MG63 (cell line): ENCODE data around the gene DAZAP1. TPM values are rescaled to one million over a fixed set of nuclear protein-coding genes. Genes with fewer than 3 reads are reported as not detected.

Source experiments
- DNase-seq: peaks from one replicate; pipeline ENCODE4 v3.0.0-alpha.2; 2020
- H3K27me3 ChIP-seq: fragments of 250-450 bp; sonication (Bioruptor Pico); 2 replicates; pipeline ENCODE4 v1.5.1; 2020; ENCODE audit warnings: mild to moderate bottlenecking, moderate library complexity
- H3K36me3 ChIP-seq: fragments of 250-450 bp; sonication (Bioruptor Pico); 2 replicates; pipeline ENCODE4 v1.5.1; 2020; ENCODE audit warnings: mild to moderate bottlenecking, moderate library complexity
- H3K4me3 ChIP-seq: fragments of 250-450 bp; sonication (Bioruptor Pico); 2 replicates; pipeline ENCODE4 v1.5.1; 2020; ENCODE audit warnings: mild to moderate bottlenecking, moderate library complexity
- H3K9me3 ChIP-seq: fragments of 250-450 bp; sonication (Bioruptor Pico); 2 replicates; pipeline ENCODE4 v1.5.1; 2020; ENCODE audit warnings: mild to moderate bottlenecking, moderate library complexity
- total RNA-seq: library from RNA; depleted of rRNA; stranded (reverse); fragments of >200 nt; shearing (Covaris generic); gene quantifications from 2 replicates; pipeline ENCODE4 v1.2.3, GENCODE V29; 2014; ENCODE audit warnings: low replicate concordance; rRNA removed

DAZAP1 gene
- total RNA-seq: 107 and 149 TPM in 2 replicates

DNA sequence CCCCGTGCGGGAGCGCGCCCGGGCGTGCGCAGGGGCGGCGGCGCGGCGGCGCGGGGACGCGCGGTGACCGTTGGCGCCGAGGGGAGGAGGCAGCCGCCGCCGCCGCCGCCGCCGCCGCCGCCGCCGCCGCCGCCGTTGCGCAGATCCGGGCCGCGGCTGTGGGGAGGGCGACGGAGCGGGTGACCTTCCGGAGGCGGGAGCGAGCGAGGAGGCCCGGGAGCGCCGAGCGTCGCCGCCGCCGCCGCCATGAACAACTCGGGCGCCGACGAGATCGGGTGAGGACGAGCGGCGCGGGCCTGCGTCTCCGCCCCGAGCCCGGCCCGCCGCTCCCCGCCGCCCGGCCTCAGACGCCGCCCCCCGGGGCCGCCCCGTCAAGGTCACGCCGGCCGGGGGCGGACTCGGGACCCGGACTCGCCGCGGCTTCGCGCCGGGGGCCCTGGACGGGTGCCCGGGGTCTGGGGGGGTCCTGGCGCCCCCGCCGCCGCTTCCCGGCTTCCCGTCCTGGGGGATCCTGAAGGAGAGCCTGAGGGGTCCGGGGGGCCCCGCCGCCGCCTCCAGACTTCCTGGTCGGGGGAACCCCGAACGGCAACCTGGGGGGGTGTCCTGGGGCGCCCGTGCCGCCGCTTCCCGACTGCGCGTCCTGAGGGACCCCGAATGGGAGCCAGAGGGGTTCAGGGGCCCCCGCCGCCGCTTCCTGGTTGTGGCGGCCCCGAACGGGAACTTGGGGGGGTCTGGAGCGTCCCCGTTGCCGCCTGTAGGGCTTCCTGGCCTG, at the start of gene DAZAP1:
Gene DAZAP1, plus strand, starts transcription at position 59 of the 772 bp plus-strand sequence. Its CDS starts 188 bp downstream, at position 247.
- Histone ChIP-seq H3K4me3 (peak within 1 kb of the TSS; percentile 79), H3K36me3 (peaks cover under 1% of the 10 kb centered on the region), H3K27me3 (no peaks in the 10 kb centered on the region), H3K9me3 (no peaks in the 10 kb centered on the region)
- peak; percentile 31 for DNase-seq

DNA sequence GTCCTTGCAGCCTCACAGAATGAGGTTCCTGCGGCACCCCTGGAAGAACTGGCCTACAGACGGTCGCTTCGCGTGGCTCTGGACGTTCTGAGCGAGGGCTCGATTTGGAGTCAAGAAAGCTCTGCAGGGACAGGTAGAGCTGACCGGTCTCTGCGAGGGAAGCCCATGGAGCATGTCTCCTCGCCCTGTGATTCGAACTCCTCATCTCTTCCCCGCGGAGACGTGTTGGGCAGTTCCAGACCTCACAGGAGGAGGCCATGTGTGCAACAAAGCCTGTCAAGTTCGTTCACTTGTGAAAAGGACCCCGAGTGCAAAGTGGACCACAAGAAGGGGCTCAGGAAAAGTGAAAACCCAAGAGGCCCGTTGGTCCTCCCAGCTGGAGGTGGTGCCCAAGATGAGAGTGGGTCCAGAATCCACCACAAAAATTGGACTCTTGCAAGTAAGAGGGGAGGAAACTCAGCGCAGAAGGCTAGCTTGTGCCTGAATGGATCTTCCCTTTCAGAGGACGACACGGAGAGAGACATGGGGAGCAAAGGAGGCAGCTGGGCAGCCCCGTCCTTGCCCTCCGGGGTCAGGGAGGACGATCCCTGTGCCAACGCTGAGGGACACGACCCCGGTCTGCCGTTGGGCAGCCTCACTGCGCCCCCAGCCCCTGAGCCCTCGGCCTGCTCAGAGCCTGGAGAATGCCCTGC, 47.1 kb upstream of the DAZAP1 start:
- H3K36me3 ChIP-seq: peaks cover 43% of the 10 kb centered on the region
- DNase-seq: no peak
- H3K9me3 ChIP-seq: no peaks in the 10 kb centered on the region
- no peak overlapping the region for H3K4me3 ChIP-seq
- H3K27me3 ChIP-seq: no peaks in the 10 kb centered on the region

DNA sequence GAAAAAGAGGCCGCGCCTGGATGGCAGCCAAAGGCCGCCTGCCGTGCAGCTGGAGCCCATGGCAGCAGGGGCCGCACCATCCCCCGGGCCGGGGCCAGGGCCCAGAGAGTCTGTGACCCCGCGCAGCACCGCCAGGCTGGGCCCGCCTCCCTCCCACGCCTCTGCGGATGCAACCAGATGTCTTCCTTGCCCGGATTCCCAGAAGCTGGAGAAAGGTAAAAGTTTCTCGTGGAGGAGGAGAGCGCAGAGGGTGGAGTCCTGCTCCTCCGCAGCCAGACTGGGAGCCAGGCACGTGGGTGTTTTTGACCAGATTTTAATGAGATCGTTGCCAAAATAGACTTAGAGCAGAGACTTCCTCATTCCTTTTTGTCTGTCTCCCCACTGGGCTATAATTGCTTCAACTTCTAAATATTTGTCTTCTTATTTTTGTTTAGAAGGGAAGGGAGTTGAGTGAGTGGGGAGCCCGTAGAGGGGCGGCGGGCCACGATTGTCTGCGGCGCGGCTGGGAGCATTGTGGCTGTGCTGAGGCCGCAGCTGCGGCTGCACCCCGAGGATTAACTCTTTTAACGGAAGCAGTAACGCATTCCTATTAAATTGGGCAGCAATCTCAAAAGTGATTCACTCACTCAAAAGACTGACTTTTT, 46.4 kb upstream of the DAZAP1 start:
- no peaks in the 10 kb centered on the region for H3K27me3 ChIP-seq
- no peaks in the 10 kb centered on the region for H3K9me3 ChIP-seq
- peaks cover 43% of the 10 kb centered on the region for H3K36me3 ChIP-seq
- peak; percentile 96 for DNase-seq
- peak overlapping the region; percentile 36 for H3K4me3 ChIP-seq

DNA sequence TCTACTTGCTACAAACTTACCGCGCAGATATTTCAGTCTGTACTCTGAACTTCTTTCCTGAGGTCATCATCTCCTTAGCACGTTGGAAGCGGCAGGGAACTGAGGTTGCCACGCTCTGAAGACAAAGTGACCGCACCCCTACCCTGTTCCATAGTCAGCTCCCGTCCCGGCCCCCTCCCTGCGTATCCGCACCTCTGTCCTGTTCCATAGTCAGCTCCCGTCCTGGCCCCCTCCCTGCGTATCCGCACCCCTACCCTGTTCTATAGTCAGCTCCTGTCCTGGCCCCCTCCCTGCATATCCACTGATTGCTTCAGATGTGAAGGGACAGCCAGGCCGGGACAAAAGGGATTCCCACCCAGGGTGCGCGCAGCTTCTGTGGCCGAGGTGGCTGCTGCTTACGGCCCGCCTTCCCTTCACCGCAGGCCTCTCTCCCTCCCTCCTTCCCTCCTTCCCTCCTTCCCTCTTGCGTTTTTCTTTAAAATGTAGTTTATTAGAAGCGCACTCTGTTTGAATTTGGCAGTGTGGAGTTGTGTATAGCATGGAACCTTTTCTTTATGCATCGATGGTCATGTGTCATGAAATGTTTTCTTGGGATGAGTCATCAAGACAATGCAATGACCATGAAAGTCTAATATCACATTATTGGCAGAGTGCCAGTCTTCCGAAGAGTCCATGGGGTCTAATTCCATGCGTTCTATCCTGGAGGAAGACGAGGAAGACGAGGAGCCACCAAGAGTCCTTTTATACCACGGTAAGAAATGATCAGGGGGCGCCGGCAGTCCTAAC, 45.6 kb upstream of the DAZAP1 start:
- no peak for DNase-seq
- peaks cover 42% of the 10 kb centered on the region for H3K36me3 ChIP-seq
- no peaks in the 10 kb centered on the region for H3K9me3 ChIP-seq
- H3K27me3 ChIP-seq: no peaks in the 10 kb centered on the region
- peak overlapping the region; percentile 36 for H3K4me3 ChIP-seq

DNA sequence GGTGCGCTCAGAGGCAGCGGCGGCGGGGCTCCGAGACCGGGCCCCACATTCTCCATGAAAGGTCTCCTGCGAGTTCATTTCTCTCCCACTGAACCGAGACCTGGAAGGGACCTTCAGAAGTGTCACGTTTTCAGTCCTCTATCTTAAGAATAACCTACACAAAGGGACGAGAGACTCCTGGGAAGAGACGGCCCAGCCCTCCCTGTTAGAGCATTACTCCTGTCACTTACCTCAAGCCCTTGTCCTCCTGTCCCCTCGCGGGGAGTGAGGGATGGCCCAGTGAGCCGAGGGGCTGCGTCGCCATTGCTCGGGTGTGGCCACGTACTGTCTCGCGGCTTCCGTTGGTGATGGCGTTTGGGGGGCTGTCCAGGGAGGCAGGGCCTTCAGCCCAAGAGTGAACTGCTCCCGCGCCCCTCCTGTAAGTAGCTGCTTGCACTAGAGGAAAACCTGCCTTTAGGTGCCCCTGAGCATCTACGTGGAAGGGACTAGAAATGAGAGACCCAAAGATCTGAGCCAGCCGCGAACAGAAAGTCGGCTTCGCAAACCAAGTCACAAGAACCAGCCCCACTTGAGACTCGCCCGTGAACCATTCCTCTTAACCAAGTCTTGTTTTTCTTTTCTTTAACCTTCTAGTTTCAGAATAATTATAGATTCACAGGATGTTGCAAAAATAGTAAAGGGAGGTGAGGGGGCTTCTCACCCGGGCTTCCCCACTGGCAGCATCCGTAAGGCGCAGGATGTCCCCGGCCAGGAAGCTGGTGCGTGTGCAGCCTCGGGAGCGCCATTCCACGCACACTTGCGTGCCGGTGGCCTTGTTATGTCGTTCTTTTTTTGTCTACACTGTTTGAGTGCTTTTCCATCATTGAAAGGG, 44.8 kb upstream of the DAZAP1 start:
- Histone ChIP-seq H3K4me3 (no peak overlapping the region), H3K9me3 (no peaks in the 10 kb centered on the region), H3K27me3 (no peaks in the 10 kb centered on the region), H3K36me3 (peaks cover 39% of the 10 kb centered on the region)
- no peak for DNase-seq

DNA sequence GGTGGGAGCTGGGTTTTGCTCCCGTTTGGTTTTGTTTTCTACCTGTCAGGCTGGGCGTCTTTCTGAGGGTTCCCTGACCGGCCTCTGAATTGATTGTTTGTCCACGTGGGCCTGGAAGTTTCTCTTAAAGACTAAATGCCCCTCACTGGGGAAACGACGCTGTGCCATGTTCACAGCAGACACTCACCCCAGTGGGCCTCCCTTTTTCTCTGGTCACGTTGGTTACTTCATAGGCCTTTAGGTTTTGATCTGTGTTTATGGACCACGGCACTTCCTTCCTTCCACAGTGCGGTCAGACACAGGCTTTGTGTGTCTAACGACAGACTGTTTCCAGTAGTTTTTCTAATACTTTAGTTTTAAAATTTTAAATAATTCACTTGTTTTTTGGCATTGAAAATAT, 43.8 kb upstream of the DAZAP1 start:
- peaks cover 36% of the 10 kb centered on the region for H3K36me3 ChIP-seq
- no peaks in the 10 kb centered on the region for H3K9me3 ChIP-seq
- no peaks in the 10 kb centered on the region for H3K27me3 ChIP-seq
- no peak overlapping the region for H3K4me3 ChIP-seq
- no peak for DNase-seq

DNA sequence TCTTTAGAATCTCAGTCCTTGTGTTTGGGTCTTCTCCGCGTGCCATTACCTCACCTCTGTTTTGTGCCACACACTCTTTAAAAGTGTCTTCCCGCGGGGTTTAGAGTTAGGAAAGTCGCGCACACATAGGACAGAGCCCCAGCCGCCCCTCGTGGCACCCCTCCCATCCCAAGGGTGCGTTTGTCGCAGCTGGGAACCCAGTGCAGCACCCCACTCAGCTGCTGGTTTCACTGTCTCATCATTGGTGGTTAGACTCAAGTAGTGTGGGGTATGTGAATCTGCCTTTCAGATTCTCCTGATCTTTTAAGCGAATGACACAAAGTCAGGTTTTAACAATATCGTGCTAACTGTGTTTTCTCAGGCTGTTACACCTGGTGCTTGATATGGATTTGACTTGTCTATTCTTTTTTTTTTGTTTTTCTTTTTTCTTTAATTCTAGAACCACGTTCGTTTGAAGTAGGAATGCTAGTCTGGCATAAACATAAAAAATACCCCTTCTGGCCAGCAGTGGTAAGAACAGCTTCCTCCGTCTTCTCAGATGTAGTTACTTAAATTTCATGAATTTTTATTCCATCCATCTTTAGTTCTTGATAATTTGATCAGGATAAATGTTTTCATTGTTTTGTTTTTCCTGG, 43.2 kb upstream of the DAZAP1 start:
- no peaks in the 10 kb centered on the region for H3K27me3 ChIP-seq
- no peaks in the 10 kb centered on the region for H3K9me3 ChIP-seq
- DNase-seq: no peak
- no peak overlapping the region for H3K4me3 ChIP-seq
- peaks cover 36% of the 10 kb centered on the region for H3K36me3 ChIP-seq

DNA sequence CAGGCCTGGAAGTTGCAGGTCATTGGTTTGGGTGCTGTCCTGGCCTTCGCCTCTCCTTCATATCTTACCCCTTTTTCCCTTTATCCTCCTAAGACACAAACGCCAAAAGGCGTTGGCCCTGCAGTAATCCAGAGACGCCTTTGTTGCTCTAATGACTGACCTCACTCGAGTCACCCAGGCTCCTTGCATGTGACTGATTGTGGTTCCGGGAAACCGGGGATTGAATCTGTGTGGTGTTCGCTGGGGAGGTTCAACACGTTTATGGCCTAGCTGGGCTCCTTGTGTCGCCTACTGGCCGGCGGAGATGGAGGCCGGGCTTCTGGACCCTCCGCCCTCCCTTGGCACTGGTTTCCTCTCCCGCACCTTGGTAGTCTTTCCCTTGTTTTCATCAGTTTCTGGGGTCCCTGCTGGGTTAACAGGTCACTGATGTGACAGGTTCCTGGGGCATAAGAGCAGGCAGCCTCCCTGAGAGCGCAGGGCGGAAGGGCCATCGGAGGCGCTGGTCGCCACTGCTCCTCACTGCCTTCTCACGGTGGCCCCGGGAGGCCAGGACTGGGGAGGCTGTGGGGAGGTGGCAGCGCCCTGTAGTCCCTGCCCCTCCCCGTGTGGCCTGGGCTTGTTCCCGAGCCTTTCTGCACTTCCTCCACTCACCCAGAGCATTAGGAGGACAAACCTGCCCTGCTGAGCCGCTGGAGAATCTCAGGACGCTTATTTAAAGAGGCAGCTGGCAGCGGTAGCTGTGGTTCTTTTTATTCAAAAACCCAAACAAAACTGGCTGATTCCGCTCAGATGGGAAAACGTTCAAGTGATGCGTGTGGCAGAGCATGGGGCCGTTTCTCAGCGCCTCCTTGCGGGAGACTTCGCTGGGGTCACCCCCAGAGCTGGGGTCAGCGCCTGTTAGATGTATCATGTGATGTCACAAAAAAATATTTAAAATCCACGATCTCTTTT, 41.8 kb upstream of the DAZAP1 start:
- H3K4me3 ChIP-seq: no peak overlapping the region
- no peaks in the 10 kb centered on the region for H3K9me3 ChIP-seq
- H3K27me3 ChIP-seq: no peaks in the 10 kb centered on the region
- peaks cover 26% of the 10 kb centered on the region for H3K36me3 ChIP-seq
- no peak for DNase-seq

DNA sequence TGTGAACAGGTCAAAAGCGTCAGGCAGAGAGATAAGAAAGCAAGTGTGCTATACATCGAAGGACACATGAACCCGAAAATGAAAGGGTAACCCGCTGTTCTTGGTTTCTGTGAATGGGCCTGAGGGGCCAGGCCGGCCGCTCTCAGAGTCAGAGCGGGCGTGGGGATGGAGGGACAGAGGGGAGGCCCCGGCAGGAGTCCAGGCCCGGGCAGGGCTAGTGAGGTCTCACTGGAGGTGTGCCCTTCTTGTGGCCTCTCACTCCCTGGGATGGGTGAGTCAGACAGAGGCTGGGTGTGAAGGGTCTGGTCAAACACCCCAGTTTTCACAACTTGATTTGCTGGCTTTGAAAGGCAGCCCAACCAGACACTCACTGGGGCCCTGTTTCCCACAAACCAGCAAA, 41.1 kb upstream of the DAZAP1 start:
- peaks cover 26% of the 10 kb centered on the region for H3K36me3 ChIP-seq
- DNase-seq: no peak

DNA sequence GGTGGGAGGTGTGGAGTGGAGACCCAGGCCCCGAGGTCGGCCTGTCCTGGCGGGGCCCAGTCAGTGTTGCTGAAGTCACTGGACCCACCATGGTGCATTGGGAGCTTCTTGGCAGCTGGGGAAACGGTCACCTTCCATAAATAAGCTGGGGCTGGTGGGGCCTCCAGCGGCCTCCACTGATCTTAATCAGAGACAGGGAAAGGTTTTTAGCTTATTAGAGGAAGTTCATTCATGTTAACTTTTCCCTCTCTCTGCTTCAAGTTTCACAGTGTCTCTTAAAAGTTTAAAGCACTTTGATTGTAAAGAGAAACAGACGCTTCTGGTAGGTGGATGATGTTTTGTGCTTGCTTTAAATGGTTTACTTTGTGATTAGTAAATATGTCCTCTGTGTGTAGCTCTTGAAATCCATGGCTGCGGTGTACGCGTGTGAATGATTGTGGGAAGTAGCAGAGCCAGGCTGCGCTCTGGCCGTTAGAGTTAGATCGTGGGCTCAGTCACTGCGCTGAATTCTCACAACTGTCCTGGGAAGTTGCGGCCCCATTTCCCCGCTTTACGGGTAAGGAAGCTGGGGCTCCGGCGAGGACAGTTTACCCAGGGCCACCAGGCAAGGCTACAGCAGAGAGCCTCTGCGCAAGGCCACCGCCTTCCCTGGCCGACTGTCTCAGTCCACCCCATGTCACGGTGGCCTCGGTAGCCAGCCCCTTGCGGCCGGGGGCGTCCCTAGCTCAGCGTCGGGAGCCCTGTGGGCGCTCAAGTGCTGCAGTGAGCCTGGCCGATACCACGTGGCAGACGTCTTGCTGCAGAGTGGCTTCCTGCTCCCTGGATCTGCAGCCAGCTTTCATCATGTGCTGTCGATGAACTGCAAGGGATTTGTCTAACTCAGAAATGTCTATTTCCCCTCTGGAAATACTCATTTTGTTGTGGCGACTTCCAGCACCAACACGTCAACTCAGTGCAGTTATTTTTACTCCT, 40.2 kb upstream of the DAZAP1 start:
- DNase-seq: no peak
- Histone ChIP-seq H3K36me3 (peaks cover 22% of the 10 kb centered on the region), H3K4me3 (no peak overlapping the region), H3K9me3 (no peaks in the 10 kb centered on the region), H3K27me3 (no peaks in the 10 kb centered on the region)

More for the DNA sequence above, 41.1 kb upstream of the DAZAP1 start:
- no peaks in the 10 kb centered on the region for H3K27me3 ChIP-seq
- H3K4me3 ChIP-seq: no peak overlapping the region
- no peaks in the 10 kb centered on the region for H3K9me3 ChIP-seq

DNA sequence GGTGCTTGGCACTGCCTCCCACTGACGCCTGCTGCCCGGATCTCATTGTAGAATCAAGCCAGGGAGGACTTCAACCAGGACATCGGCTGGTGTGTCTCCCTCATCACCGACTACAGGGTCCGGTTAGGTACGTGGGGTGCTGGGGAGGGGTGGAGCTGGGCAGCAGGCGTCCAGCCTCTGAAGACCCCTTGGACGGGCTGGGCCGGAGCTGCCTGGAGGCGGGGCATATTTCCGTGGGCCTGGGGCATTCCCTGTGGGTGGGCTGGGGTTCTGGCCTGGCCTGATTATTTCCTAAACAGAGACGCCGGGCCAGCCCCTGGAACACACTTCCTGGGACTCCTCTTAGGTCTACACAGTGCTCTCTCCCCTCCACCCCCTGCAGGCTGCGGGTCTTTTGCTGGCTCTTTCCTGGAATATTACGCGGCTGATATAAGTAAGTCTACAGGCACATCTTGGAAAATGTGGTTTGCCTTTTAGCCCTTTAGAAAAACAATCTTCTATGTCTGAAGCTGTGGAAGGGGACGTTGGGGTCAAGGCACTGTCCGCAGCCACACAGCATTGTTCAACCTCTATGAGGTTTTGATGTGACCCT, 38.1 kb upstream of the DAZAP1 start:
- no peak for DNase-seq
- Histone ChIP-seq H3K36me3 (peaks cover 8% of the 10 kb centered on the region), H3K9me3 (no peaks in the 10 kb centered on the region)

DNA sequence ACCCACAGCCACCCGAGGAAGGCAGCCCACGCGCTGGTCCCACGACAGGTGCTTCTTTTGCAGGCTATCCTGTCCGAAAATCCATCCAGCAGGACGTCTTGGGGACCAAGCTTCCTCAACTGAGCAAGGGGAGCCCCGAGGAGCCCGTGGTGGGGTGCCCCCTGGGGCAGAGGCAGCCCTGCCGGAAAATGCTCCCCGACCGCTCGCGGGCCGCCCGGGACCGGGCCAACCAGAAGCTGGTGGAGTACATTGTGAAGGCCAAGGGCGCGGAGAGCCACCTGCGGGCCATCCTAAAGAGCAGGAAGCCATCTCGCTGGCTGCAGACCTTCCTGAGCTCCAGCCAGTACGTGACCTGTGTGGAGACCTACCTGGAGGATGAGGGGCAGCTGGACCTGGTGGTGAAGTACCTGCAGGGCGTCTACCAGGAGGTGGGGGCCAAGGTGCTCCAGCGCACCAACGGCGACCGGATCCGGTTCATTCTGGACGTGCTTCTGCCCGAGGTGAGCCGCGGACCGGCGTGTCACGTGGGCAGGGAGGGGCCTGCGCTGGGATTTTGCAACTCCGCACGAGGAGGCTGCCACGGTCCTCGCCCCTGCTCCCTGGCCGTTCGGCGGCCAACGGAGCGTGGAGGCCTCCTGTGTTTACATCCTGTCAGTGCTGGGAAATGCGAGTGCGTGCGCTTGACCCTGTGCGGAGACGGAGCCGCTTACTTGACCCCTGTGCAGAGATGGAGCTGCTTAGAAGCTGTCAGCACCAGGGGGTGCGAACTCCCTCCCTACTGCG, 36.6 kb upstream of the DAZAP1 start:
- Histone ChIP-seq H3K4me3 (no peak overlapping the region), H3K9me3 (no peaks in the 10 kb centered on the region), H3K27me3 (no peaks in the 10 kb centered on the region), H3K36me3 (no peaks in the 10 kb centered on the region)
- DNase-seq: no peak

More for the DNA sequence above, 38.1 kb upstream of the DAZAP1 start:
- no peaks in the 10 kb centered on the region for H3K27me3 ChIP-seq
- H3K4me3 ChIP-seq: no peak overlapping the region
